AG08396 (cell line): Measurements from ENCODE around the gene RORC.
"Not testable (repeated sequence)": the region's sequence is repeated elsewhere in the genome, so short reads cannot be mapped to it uniquely, and the experiment has no call there.

Source experiments
- DNase-seq: peaks from one replicate; pipeline ENCODE4 v3.0.0; 2012; ENCODE audit warnings: low spot score, mixed read lengths

The RORC gene

DNA sequence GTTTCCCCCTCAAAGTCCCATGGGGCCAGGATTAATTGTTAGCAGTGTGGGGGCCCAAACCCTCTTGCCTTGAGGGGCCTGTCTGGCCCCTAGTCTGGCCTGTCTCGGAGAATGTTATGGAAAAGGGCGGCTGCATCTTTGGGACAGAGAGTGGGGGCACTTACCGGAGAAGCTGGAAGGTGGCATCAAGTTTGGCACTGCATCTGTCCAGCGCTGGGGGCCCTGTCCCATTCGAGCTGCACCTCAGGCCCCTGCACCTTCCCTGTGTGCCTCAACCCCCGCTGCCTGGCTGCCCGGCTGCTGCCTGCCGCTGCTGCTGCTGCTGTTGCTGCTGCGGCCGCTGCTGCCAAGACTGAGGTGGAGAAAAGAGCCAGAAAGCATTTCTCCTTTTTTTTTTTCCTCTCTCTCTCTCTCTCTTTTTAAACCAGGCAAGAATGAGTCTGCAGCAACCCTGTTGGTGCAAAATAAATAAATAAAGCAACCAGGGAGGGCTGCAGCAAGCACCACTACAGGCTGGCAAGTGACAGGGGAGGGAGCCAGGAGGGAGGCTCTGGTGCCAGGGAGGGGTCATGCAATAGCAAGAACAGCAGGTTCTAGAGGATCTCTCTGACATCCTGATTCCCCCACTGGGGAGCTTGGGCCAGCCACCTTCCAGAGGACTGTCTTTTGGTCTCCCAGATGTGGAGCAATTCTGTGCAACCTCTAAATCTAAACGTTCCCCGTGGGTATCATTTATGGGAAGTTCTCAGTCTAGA lies 26.4 kb downstream of the RORC start, which contains the start of gene LINGO4:
LINGO4 (minus strand) TSS at position 354 of the 755 bp plus-strand sequence. CDS start 2,715 bp downstream, outside the sequence.
- no peak for DNase-seq

DNA sequence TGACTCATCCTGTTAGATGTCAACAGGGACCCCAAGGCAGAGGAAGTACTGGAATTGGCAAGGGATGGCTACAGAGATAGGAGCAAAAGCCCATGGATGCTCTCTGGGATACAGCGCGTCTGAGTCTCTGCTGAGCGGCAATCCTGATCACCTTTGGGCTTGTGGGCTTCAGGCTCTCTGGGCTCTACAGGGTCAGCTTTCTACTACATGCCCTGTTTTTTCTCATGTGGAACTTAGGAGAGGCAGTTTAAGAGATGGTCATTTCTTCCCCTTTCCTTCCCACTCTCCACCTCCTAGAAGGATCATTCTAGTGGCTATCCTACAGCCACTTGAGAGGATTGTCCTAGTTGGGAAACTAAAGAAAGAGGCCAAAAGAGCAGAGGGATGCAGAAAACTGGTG lies 27.7 kb downstream of the RORC start:
- DNase-seq: no peak

DNA sequence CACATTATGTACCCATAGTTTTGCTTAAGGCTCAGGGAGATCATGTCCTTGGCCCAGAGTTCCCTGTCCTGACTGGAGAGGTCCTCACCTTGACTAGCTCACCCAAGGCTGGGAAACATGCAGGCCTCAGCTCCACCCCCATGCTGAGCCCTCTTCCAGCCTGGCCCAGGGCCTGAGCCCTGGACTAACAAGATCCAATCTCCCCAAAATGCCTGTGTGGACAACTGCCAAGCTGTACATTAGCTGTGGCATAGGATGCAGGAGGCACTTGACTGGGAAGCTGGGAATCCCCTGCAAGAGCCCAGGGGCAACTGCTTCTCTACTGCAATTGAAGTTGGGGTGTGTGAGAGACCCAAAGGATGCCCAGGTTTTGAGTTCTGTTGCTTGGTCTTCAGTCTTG lies 28.4 kb downstream of the RORC start:
- DNase-seq: no peak

DNA sequence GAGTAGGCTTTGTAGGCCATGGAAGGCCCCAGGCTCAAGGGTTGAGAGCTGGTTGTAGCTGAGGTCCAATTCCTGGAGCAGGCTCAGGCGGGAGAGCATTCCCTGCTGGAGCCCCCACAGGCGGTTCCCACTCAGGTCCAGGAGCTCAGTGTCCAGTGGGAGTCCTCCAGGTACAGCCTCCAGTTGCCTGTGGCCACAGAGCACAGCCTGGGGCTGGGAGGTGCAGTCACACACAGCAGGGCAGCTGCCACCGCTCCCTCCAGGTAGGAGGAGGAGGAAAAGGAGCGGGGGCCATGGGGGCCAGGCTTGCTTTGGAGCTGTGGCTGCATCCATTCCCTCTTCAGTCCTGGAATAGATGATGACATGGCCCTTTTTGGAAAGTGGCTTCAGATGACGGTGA lies 29.2 kb downstream of the RORC start:
- no peak for DNase-seq

DNA sequence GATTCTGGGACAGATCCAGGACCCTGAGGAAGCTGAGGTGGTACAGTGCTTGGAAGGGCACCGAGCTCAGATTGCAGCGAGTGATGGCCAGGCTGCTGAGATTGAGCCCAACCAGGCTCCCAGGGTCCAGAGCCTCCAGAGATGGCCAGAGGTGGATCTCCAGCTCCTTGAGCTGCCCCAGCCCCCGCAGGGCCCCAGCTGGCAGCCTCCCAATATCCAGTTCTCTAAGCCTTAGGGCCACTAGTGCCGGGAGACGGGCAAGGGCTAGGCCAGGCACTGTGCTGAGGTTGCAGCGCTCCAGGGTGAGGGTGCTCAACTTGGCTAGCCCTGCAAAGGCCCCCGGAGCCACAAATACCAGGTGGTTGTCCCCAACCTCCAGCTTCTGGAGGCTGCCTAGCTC lies 29.8 kb downstream of the RORC start:
- DNase-seq: no peak

DNA sequence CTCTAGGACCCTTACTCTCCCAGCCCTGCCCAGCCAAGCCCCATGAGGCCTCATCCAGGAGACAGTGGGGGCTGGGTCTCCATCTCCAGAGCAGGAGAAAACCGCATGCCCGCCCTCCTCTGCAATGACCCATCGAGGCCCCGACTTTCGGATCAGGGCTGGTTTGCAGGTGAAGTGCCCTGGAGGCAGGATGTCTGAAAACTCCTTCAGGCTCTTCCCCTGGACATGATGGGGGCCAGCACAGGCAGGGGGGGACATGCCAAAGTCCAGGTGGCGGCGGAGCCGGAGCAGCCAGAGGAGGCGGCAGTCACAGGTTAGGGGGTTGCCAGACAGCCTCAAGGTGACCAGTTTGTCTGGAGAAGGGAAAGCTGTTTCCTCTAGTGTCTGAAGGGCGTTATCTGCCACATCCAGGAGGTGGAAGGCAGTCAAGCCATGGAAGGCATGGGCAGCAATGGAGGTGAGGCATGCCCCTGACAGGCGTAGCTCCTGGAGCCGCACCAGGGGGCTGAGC lies 30.2 kb downstream of the RORC start:
- DNase-seq: no peak

DNA sequence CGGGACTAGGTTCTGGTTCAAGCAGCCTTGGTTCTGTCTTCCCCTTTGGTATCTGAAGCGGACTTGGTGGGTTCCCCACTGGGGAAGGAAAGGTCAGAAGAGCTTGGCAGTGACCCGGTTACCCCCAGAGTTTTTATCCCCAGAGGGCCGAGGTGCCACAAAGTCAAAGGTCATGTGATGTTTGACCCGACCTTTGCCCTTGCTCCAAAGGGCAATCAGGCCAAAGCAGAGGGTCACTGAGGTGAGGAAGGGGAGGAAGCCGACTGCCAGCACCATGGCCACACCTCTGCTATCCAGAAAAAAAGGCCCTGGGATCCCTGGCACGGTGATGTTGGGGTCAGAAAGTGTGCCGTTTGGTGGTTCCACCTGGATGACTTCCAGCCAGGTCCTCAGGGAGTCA lies 30.8 kb downstream of the RORC start:
- no peak for DNase-seq

DNA sequence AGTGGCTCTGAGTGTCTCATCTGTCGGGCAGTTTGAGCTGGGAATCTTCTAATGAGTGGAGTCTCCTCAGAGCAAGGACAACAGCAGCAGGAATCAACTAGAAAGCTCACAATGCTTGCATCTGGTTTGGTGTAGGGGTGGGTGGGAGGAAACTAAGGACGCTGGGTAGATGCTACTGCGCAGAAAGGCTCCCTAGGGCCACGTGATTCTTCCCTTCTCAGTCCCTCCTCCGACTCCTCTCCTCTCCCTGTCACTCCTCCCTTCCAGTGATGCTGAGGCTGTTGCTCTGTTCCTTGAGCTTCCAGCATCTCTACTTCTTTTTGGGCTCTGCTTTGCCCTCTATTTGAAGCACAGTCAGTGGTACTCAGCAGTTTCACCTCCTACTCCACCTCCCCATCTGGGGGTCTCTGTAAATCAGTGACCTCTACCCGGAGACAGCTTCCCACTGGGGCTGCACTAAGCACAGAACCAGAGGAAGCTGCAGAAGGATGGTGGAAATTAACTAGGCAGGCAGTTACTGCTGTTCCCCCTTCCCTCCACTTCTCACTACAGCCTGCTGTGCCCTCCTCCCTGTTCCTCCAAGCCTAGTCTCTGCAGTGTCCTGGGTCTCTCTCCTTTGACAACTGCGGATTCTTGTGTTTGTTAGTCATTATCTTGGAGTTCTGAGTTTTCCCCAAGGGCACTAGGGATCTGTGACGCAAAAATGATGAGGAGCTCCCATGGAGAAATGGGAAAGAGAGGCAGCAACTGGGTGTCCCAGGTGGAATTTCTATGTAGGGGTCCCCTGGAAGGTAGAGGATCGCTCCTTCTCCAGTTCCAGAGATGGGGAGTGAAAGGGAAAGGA lies 32.2 kb downstream of the RORC start:
- DNase-seq: no peak

- DNase-seq: no peak
Measured at GRCh38 chr1:151798571-151798970, 33.0 kb downstream of the RORC start.

DNA sequence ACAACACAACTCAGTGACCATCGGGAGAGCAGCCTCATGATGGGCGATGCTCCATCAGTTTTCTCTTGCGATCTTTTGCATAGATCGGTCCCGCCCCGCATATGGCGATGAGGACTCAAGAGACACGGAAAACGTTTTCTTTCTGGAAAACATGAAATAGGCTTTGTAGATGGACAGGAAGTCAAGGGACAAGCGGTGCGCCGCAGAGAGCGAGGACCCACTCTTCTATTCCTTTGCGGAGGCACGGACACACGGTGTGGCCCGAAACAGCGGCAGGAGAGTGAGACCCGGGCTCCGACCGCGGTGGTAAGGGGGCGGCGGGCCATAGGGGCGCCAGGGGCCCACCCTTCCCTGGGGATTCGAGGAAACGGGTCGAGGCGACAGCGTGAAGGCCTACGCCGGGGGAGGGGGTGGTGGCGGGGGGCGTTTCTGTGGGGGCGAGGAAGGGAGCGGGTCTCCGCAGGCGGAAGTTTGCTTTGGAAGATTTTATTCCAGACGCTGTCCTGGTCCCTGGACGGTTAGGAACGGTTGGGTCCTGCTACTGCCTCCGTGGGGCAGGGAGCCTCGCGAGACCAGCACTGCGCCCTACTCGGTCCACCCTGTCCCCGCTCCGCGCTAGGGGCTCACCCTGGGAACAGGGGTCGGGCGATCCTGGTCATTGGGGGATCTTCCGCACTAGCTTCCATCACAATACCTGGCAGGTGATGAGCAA lies 40.5 kb downstream of the RORC start:
- DNase-seq: peak; percentile 49

GRCh38 chr1:151790071-151790939 lies 41.3 kb downstream of the RORC start, which contains the start of gene TDRKH:
Gene TDRKH (minus strand): TSS chr1:151790500. CDS start chr1:151783022, 7,478 bp downstream.
- peak; percentile 100 for DNase-seq

GRCh38 chr1:151787689-151788088 lies 43.9 kb downstream of the RORC start:
- DNase-seq: no peak

GRCh38 chr1:151783796-151784195 lies 47.8 kb downstream of the RORC start:
- DNase-seq: no peak

GRCh38 chr1:151782741-151783140 lies 48.9 kb downstream of the RORC start:
- no peak for DNase-seq

DNA sequence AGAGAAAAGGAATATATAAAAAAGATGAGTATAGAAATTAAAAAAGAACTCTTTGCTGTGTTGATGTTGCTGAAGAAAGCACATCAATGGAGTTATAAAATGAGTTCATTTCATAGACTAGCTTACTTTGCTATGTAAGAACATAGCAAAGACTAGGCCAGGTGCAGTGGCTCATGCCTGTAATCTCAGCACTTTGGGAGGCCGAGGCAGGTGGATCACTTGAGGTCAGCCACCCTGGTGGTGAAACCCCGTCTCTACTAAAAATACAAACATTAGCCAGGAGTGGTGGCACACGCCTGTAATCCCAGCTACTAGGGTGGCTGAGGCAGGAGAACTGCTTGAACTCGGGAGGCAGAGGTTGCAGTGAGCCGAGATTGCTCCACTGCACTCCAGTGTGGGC lies 49.6 kb downstream of the RORC start:
- not testable (repeated sequence) for DNase-seq

DNA sequence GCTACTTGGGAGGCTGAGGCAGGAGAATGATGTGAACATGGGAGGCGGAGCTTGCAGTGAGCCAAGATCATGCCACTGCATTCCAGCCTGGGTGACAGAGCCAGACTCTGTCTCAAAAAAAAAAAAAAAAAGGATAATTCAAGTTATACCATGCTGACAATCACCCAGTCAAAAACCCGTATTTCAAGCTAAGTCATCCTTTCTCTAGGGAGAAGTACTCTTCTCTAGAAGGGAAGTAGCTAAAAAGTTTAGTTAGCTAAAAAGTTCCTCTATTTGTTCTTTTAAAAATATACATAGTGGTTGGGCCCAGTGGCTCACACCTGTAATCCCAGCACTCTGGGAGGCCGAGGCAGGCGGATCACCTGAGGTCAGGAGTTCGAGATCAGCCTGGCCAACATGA lies 50.9 kb downstream of the RORC start:
- DNase-seq: not testable (repeated sequence)

DNA sequence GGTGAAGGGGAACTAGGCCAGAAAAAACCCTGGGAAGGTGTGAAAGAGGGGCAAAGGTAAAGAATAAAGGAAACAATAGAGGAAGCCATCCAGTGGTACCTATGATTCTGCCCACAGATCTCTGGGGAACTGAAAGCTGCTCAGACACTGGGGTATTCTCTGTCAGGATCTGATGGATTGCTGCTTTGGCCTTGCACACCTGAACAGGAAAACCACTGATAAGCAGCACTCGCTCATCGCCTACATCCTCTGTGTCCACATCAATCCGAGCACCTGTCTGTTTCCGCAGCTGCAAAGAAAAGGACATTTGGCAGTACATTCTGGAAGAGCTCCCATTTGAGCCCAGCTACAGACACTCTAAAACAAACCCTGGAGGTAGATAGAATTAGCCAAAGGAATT lies 51.8 kb downstream of the RORC start:
- no peak for DNase-seq

- no peak for DNase-seq
Measured at GRCh38 chr1:151777317-151777716, 54.3 kb downstream of the RORC start.

DNA sequence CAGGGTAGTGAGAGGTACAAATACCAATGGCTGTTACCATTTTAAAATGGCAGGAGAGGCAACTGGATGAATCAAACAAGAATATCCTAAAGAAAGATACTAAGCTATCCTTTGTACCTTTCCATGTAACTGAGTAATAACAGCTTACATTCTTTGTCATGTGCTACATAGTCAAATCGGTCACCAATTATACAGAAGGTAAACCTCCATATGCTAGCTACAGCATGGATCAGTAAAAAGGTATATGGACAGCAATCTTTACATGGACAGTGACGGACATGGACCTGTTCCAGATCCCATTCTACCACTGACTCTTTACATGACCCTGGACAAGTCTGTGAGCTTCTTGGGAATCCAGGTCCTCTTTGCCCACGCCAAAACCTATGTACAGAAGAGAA lies 54.9 kb downstream of the RORC start:
- DNase-seq: no peak

- no peak for DNase-seq
Measured at GRCh38 chr1:151775894-151776664, 55.5 kb downstream of the RORC start.
